Liver (tissue), 3 donors: ENCODE data around the gene PRKACA.

ENCODE experiments used
- CTCF ChIP-seq: fragments of 150-350 bp; IDR thresholded peaks from 2 replicates; pipeline ENCODE4 v1.5.1; 2017; ENCODE audit warnings: improper control_type of control experiment, low read depth, low read length; ENCODE audit not compliant: missing input control
- EGR1 ChIP-seq, 2 donors: IDR thresholded peaks; 2 replicates each; pipeline ENCODE4 v1.6.1; 2016 to 2018; ENCODE audit warnings: antibody characterized with exemption in 2 of 2, low read depth in 2 of 2
- MAX ChIP-seq: IDR thresholded peaks from 2 replicates; pipeline ENCODE4 v1.6.1; 2016; ENCODE audit warnings: antibody characterized with exemption
- REST ChIP-seq: IDR thresholded peaks from 2 replicates; pipeline ENCODE4 v1.6.1; 2016; ENCODE audit warnings: antibody characterized with exemption, mild to moderate bottlenecking
- SP1 ChIP-seq: IDR thresholded peaks from 2 replicates; pipeline ENCODE4 v1.6.1; 2018; ENCODE audit warnings: antibody characterized with exemption, mild to moderate bottlenecking
- YY1 ChIP-seq: IDR thresholded peaks from 2 replicates; pipeline ENCODE4 v1.6.1; 2016; ENCODE audit warnings: antibody characterized with exemption, mild to moderate bottlenecking
- donor health status: healthy.
- donor health status: healthy.

GRCh38 chr19:14149509-14149994, 32.0 kb upstream of the PRKACA start:
- TF ChIP-seq CTCF (no peak), REST (no peak), EGR1 (IDR thresholded peaks at IDR 0.05; ENCODE audit: low read depth in 2 of 2) (no peak), SP1 (peak; percentile 20), MAX (no peak), YY1 (no peak)
